HG03432 (cell line): ENCODE measurements around the gene POLH.
"Not testable (repeated sequence)": the region's sequence is repeated elsewhere in the genome, so short reads cannot be mapped to it uniquely, and the experiment has no call there.

Experiments
- ATAC-seq: cut with Tn5 transposase; IDR thresholded peaks from one replicate; pipeline ENCODE4 v1.9.1; 2021; ENCODE audit warnings: mild to moderate bottlenecking, moderate library complexity; ENCODE audit not compliant: unreplicated experiment

Gene POLH

GRCh38 chr6:43629505-43630300 is 53.7 kb downstream of the POLH start:
- peak; percentile 70 for ATAC-seq

- no peak for ATAC-seq
Measured at GRCh38 chr6:43630980-43631619, 55.1 kb downstream of the POLH start.

DNA sequence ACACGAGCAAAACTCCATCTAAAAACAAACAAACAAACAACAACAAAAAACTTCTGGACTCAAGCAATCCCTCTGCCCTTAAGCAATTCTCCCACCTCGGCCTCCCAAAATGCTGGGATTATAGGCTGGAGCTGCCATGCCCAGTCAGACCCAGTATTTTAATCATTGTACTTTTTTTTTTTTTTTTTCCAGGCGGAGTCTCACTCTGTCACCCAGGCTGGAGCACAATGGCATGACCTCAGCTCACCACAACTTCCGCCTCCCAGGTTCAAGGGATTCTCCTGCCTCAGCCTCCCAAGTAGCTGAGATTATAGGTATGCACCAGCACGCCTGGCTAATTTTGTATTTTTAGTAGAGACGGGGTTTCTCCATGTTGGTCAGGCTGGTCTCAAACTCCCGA is 57.0 kb downstream of the POLH start:
- ATAC-seq = not testable (repeated sequence)

GRCh38 chr6:43634702-43635303 is 58.8 kb downstream of the POLH start:
- ATAC-seq = no peak

DNA sequence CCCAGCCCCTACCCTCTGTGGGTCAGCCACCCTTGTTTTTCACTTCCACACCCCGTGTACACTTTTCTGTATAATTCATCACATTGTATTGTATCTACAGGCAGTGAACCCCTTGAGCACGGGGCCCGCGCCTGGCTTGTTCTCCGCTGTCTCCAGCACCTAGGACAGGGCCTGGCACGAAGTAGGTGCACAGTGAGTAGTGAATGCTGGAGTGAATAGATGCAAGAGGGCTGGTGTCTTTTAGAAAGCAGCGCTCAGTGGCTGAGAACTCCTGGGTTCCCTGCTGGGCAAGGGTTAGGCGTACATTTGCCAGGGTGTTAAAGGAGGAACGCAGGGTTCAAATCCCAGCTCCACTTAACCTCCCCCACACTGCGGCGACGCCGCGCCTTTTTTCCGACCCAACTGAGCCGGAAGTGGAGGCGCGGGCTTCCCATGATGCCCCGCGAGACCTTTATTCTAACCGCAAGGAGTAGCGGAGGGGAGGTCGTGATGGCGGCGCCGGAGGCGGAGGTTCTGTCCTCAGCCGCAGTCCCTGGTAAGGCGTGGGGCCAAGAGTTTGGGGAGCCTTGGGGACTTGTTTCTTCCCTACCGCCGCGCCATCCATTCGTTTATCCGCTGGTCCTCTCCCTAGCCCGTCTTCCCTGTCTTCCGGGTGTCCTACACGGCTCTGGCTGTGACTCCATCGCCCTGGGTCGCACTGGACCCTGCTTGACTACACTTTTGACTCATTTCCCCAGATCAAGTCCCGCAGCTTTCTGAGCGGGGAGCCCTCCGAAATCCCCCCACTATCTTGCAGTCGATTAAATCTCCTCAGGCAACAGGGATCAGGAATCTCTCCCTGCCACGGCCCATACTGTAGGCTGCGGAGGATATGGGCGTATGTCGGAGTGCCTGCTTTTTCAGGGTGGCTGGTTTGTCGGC is 59.7 kb downstream of the POLH start, which contains the start of gene MAD2L1BP:
MAD2L1BP (plus strand) TSS at position 454 of the 921 bp plus-strand sequence; CDS start at position 490, 36 bp downstream.
- ATAC-seq = peak; percentile 88

GRCh38 chr6:43636308-43636659 is 60.3 kb downstream of the POLH start:
- peak; percentile 3 for ATAC-seq

DNA sequence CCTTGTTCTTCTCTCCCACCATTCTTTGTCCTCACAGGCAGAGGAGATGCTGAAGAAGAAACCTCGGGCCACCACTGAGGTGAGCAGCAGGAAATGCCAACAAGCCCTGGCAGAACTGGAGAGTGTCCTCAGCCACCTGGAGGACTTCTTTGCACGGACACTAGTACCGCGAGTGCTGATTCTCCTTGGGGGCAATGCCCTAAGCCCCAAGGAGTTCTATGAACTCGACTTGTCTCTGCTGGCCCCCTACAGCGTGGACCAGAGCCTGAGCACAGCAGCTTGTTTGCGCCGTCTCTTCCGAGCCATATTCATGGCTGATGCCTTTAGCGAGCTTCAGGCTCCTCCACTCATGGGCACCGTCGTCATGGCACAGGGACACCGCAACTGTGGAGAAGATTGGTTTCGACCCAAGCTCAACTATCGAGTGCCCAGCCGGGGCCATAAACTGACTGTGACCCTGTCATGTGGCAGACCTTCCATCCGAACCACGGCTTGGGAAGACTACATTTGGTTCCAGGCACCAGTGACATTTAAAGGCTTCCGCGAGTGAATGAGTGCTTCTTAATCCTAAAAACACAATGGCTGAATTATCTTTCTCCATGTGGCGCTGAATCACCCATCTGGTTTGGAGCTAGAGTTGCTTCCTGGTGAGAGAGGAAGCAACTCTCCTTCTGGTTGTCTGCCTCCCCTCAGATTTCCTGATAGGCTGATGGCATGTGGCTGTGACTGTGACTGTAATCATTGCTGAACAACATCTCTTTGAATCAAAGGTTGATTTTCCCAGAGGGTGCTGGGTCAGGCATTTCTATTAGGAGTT is 64.2 kb downstream of the POLH start:
- no peak for ATAC-seq

DNA sequence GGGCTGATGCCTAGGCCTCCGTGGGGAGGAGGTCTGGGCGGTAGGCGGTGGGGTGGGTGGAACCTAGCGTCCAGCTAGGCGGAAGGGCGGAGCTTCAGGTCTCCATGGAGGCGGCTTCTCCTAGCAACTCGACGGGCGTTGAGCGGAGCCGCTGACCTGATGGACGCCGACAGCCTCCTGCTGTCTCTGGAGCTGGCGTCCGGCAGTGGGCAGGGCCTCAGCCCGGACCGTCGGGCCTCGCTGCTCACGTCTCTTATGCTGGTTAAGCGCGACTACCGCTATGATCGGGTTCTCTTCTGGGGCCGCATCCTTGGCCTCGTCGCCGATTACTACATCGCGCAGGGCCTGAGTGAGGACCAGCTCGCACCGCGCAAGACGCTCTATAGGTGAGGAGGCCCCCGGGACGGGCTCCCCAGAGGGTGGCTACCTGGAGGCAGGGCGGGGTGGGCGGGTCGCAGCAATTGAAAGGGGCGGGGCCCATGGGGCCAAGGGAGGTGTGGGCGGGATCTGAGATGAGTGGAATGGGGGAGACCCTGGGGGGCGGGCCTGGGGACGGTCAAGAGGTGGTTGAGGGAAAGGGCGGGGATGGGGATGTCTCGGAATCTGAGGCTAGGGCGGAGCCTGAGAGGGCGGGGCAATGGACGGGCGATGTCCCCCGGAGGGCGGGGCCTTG is 69.1 kb downstream of the POLH start, which contains the start of gene RSPH9:
RSPH9 (plus strand) TSS at position 97 of the 673 bp plus-strand sequence; CDS start at position 160, 63 bp downstream.
- ATAC-seq = peak; percentile 67

DNA sequence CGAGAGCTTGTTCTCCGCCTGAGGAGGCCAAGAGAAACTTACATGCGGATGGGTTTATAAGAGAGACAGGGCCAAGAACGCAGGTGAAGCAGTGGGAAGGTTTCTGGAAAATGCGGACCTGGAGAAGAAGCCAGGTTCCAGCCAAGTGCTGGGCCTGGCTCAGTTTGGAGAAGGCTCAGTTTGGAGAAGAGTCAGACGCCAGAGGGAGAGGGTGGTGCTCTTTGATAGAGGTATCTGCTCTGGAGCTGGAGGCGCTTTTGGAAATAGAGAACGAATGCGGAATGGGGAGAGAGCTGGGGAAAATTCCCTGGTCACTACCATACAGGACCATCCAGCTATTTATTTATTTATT is 69.6 kb downstream of the POLH start:
- no peak for ATAC-seq

DNA sequence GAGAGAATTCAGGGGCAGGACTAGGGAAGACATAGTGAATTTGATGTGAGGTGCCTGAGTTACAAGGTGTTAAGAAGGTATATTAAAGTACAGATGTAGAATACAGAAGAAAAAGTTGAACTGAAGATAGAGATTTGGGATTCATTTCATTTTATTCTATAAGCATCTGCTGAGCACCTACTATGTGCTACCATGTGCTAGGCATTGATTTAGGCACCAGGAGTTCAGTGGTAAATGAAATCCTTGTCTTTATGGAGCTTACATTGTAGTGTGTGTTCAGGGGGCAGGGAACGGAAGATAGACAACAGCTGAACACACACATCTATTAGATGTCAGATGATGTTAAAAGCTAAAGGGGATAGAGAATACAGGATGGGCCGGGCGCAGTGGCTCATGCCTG is 71.6 kb downstream of the POLH start:
- no peak for ATAC-seq

GRCh38 chr6:43648248-43648647 is 72.3 kb downstream of the POLH start:
- no peak for ATAC-seq

DNA sequence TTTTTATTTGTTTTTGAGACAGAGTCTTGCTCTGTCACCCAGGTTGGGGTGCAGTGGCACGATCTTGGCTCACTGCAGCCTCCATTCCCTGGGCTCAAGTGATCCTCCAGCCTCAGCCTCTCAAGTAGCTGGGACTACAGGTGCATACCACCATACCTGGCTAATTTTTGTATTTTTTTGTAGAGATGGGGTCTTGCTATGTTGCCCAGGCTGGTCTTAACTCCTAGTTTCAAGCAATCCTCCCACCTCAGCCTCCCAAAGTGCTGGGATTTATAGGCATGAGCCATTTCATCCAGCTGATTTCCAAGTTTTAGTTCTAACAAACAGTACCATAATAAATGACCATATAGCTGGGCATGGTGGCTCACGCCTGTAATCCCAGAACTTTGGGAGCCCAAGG is 76.8 kb downstream of the POLH start:
- not testable (repeated sequence) for ATAC-seq

DNA sequence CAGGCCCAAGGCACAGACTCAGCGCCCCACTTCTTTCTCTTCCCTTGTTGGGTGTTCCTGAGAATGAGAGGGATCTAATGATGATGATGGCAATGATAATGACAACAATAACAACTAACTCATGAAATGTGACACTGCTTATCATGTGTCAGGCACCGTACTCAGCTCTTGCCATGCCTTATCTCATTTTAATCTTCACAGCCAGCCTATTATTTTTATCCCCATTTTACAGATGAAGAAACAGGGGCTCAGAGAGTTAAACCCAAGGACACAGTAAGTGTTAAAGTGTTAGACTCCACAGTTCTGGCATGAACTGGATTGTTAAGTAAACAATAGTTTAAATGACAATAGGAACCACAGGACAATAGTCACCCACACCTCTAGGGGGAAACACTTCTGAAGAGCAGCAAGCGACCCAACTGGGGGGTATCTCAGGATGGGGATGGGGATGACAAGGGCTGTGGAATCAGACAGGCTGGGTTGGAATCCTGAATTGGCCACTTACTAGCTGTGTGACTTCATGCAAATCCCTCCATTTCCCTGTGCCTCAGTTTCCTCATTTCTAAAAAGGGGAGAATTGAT is 81.3 kb downstream of the POLH start:
- ATAC-seq = no peak

DNA sequence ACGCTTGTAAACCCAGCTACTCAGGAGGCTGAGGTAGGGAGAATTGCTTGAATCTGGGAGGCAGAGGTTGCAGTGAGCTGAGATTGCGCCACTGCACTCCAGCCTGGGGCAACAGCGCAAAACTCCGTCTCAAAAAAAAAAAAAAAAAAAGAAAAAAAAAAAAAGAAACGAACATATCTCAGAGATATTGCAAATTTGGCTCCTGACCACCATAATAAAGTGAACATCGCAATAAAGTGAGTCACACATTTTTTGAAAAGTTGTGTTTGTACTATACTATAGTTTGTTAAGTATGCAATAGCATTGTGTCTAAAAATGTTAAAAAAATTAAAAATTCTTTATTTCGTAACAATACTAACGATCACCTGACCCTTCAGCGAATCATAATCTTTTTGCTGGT is 82.2 kb downstream of the POLH start:
- ATAC-seq = no peak

GRCh38 chr6:43662948-43663347 is 87.0 kb downstream of the POLH start:
- not testable (repeated sequence) for ATAC-seq
